Progenitor cell of endocrine pancreas (in vitro differentiated cells): ENCODE data around the gene KAT2B. TPM values are rescaled to one million over a fixed set of nuclear protein-coding genes. Genes with fewer than 3 reads are reported as not detected.

Source experiments
- DNase-seq: peaks from one replicate; pipeline ENCODE4 v3.0.0; 2021; ENCODE audit warnings: low spot score; ENCODE audit not compliant: unreplicated experiment
- H3K27ac Mint-ChIP-seq: 2 replicates; pipeline ENCODE4 v1.8.0; 2021; ENCODE audit warnings: mild to moderate bottlenecking, moderate library complexity, mixed read lengths
- H3K27me3 Mint-ChIP-seq: 2 replicates; pipeline ENCODE4 v1.8.0; 2021; ENCODE audit warnings: mixed read lengths
- H3K36me3 Mint-ChIP-seq: 2 replicates; pipeline ENCODE4 v1.8.0; 2022; ENCODE audit warnings: mixed read lengths; ENCODE audit not compliant: insufficient read depth
- H3K4me1 Mint-ChIP-seq: 2 replicates; pipeline ENCODE4 v1.8.0; 2021; ENCODE audit warnings: low read depth, mixed read lengths
- H3K4me3 Mint-ChIP-seq: 2 replicates; pipeline ENCODE4 v1.8.0; 2021; ENCODE audit warnings: low read depth, mild to moderate bottlenecking, moderate library complexity, mixed read lengths
- H3K9me3 Mint-ChIP-seq: 2 replicates; pipeline ENCODE4 v1.8.0; 2021; ENCODE audit warnings: low read depth, mixed read lengths
- total RNA-seq: library from RNA; stranded (reverse); gene quantifications from 2 replicates; pipeline ENCODE4 v1.2.1, GENCODE V29; 2021
- TF ChIP-seq, protein P1 (sequence below): fragments of 200-600 bp; sonication (generic); IDR thresholded peaks from one replicate; pipeline ENCODE4 v1.5.0; 2021; ENCODE audit warnings: antibody characterized with exemption, mild to moderate bottlenecking; ENCODE audit not compliant: unreplicated experiment

The KAT2B gene
- total RNA-seq, 1 donor from 2014 or later, result 17.1 TPM

- Mint-ChIP-seq H3K36me3 (peaks cover 2% of the 10 kb centered on the region), H3K27me3 (no peaks in the 10 kb centered on the region), H3K9me3 (no peaks in the 10 kb centered on the region), H3K4me3 (no peak overlapping the region), H3K27ac (no peak overlapping the region), H3K4me1 (peaks cover 10% of the 10 kb centered on the region)
- TF ChIP-seq, protein P1, sequence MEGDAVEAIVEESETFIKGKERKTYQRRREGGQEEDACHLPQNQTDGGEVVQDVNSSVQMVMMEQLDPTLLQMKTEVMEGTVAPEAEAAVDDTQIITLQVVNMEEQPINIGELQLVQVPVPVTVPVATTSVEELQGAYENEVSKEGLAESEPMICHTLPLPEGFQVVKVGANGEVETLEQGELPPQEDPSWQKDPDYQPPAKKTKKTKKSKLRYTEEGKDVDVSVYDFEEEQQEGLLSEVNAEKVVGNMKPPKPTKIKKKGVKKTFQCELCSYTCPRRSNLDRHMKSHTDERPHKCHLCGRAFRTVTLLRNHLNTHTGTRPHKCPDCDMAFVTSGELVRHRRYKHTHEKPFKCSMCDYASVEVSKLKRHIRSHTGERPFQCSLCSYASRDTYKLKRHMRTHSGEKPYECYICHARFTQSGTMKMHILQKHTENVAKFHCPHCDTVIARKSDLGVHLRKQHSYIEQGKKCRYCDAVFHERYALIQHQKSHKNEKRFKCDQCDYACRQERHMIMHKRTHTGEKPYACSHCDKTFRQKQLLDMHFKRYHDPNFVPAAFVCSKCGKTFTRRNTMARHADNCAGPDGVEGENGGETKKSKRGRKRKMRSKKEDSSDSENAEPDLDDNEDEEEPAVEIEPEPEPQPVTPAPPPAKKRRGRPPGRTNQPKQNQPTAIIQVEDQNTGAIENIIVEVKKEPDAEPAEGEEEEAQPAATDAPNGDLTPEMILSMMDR, result no peak
- DNase-seq, result no peak
Measured at GRCh38 chr3:20078194-20078714, 38.0 kb downstream of the KAT2B start.

- no peaks in the 10 kb centered on the region for H3K27me3 Mint-ChIP-seq
- no peak overlapping the region for H3K4me3 Mint-ChIP-seq
- TF ChIP-seq, protein P1, result no peak
- H3K4me1 Mint-ChIP-seq, result peaks cover 10% of the 10 kb centered on the region
- no peak overlapping the region for H3K27ac Mint-ChIP-seq
- H3K9me3 Mint-ChIP-seq, result no peaks in the 10 kb centered on the region
- H3K36me3 Mint-ChIP-seq, result peaks cover 2% of the 10 kb centered on the region
- DNase-seq, result no peak
Measured at GRCh38 chr3:20079621-20080020, 39.4 kb downstream of the KAT2B start.

DNA sequence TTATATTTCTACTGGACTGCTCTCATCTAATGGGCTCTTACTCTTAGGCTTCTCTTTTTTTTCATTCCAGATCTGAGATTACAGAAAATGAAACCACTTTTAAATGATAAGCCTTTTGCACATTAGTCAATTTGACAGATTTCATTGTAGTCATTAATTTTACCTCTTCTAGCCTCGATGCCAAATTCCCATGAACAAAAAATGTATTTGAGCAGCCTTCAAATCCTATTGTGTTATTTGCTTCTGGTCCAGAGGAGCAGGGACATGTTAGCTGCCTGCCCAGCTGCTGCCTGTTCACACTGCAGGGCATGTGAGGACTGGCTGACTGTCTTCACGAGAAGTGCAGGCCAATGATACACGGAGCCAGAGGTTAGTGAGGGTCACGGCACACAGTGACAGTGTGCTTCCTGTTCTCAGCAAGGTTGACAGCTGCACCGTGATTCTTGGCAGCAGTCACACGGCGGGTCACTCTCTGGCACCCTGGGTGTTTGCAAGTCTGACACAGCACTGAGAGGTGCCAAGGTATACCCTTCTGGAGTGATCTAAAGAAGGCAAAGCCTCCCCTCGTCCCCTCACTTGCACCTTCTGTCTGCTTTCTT is 40.8 kb downstream of the KAT2B start:
- peak overlapping the region; percentile 86 for H3K27ac Mint-ChIP-seq
- no peaks in the 10 kb centered on the region for H3K27me3 Mint-ChIP-seq
- TF ChIP-seq, protein P1, result no peak
- H3K9me3 Mint-ChIP-seq, result no peaks in the 10 kb centered on the region
- peaks cover 2% of the 10 kb centered on the region for H3K36me3 Mint-ChIP-seq
- DNase-seq, result no peak
- no peak overlapping the region for H3K4me3 Mint-ChIP-seq
- peaks cover 10% of the 10 kb centered on the region for H3K4me1 Mint-ChIP-seq

DNA sequence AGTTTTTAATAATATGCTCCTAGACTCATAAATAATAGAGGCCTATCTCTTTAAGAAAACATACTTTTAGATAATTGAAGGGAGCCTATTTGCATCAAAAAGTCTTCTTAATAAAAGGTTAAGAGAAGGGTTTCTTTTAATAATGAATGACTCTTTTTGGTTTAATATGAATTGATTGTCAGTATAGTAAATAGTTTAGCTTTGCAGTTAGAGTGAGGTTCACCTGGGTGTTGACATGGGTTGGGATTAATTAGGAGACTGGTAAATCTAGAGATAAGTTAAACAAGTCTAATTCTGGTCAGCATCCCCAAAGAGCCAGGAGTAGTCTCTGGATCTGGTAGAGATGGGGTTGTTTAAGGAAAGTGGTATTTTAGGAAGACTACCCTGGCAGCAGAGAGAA is 43.0 kb downstream of the KAT2B start:
- no peak overlapping the region for H3K27ac Mint-ChIP-seq
- TF ChIP-seq, protein P1, result no peak
- peaks cover 3% of the 10 kb centered on the region for H3K36me3 Mint-ChIP-seq
- DNase-seq, result no peak
- H3K4me1 Mint-ChIP-seq, result no peaks in the 10 kb centered on the region
- no peak overlapping the region for H3K4me3 Mint-ChIP-seq
- no peaks in the 10 kb centered on the region for H3K27me3 Mint-ChIP-seq
- peaks cover 2% of the 10 kb centered on the region for H3K9me3 Mint-ChIP-seq

DNA sequence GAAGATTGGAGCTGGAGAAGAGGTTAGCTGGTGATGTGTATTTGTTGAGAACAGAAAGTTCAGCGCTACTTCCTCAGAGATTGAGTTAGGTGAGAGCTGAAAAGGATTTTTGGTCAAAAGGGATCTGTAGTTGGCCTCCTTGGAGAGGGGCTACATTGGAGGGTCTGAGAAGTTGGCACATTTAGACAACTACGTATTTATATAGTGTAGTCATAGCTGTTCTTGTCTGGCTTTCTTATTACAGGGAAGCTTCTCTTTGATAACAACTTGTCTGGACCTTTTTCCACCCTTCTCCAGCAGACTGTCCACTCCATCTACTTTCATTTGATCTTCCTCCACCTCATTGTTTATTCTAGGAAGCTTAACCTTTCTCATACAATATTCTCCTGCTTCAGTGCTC is 43.7 kb downstream of the KAT2B start:
- no peaks in the 10 kb centered on the region for H3K4me1 Mint-ChIP-seq
- peaks cover 7% of the 10 kb centered on the region for H3K36me3 Mint-ChIP-seq
- TF ChIP-seq, protein P1, result no peak
- H3K27me3 Mint-ChIP-seq, result no peaks in the 10 kb centered on the region
- H3K27ac Mint-ChIP-seq, result no peak overlapping the region
- H3K9me3 Mint-ChIP-seq, result peaks cover 9% of the 10 kb centered on the region
- H3K4me3 Mint-ChIP-seq, result no peak overlapping the region
- DNase-seq, result no peak
